OCI-LY7 (cell line): ENCODE results near the gene CHRNA7. TPM values are rescaled to one million over a fixed set of nuclear protein-coding genes. Genes with fewer than 3 reads are reported as not detected.

ENCODE experiments used
- BruUV-seq: library from RNA; stranded (reverse); fragments of 400-500 nt; replicated peaks from 2 replicates; lab custom pipeline; 2021; lab: Mats Ljungman, UMichigan
- CTCF ChIA-PET: fragments of 300-600 bp; sonication (Branson Sonifier 250); formaldehyde crosslinking; loops from one replicate; lab custom pipeline; 2022; ENCODE audit warnings: antibody characterized with exemption; ENCODE audit not compliant: unreplicated experiment; lab: Charles Lee
- POLR2A ChIA-PET: fragments of 300-600 bp; sonication (Branson Sonifier 250); formaldehyde crosslinking; loops from one replicate; lab custom pipeline; 2022; ENCODE audit warnings: antibody characterized with exemption; lab: Charles Lee
- DNase-seq: peaks from one replicate; pipeline ENCODE4 v3.0.0-alpha.2; 2015; ENCODE audit warnings: low spot score
- H2AFZ ChIP-seq: fragments of 200-600 bp; sonication (generic), shearing (Covaris generic); 2 replicates; pipeline ENCODE4 v1.6.1; 2014; ENCODE audit warnings: mild to moderate bottlenecking, antibody characterized with exemption, low read length, moderate library complexity
- H3K27ac ChIP-seq: fragments of 200-600 bp; sonication (generic); 2 replicates; pipeline ENCODE4 v1.5.1; 2014; ENCODE audit warnings: mixed run types, low read depth, mild to moderate bottlenecking, moderate library complexity, low read length, inconsistent platforms; ENCODE audit not compliant: poor library complexity, severe bottlenecking
- H3K36me3 ChIP-seq: fragments of 200-600 bp; sonication (generic); 2 replicates; pipeline ENCODE4 v1.6.1; 2014; ENCODE audit warnings: mild to moderate bottlenecking, antibody characterized with exemption, low read length, moderate library complexity, mixed read lengths; ENCODE audit not compliant: insufficient read depth
- H3K4me1 ChIP-seq: fragments of 200-600 bp; sonication (generic); 2 replicates; pipeline ENCODE4 v1.5.1; 2014; ENCODE audit warnings: mild to moderate bottlenecking, low read length; ENCODE audit not compliant: insufficient read depth, poor library complexity, severe bottlenecking
- H3K4me2 ChIP-seq: fragments of 200-600 bp; sonication (generic); 2 replicates; pipeline ENCODE4 v1.6.1; 2014; ENCODE audit warnings: mild to moderate bottlenecking, low read length
- H3K4me3 ChIP-seq: fragments of 200-600 bp; sonication (generic); 2 replicates; pipeline ENCODE4 v1.5.1; 2014; ENCODE audit warnings: mild to moderate bottlenecking, low read depth, low read length; ENCODE audit not compliant: poor library complexity, severe bottlenecking
- H3K79me2 ChIP-seq: fragments of 200-600 bp; sonication (generic); 2 replicates; pipeline ENCODE4 v1.6.1; 2016; ENCODE audit warnings: low read depth, mild to moderate bottlenecking, low read length, moderate library complexity, mixed read lengths; ENCODE audit not compliant: insufficient read depth
- H3K9me2 ChIP-seq: fragments of 200-600 bp; sonication (generic); 2 replicates; pipeline ENCODE4 v1.6.1; 2016; ENCODE audit warnings: mild to moderate bottlenecking, low read length, mixed read lengths; ENCODE audit not compliant: insufficient read depth
- H3K9me3 ChIP-seq: fragments of 200-600 bp; sonication (generic); 2 replicates; pipeline ENCODE4 v1.6.1; 2014; ENCODE audit warnings: mild to moderate bottlenecking, mixed run types, low read length, mixed read lengths
- H4K20me1 ChIP-seq: fragments of 200-600 bp; sonication (generic); 2 replicates; pipeline ENCODE4 v1.6.1; 2014; ENCODE audit warnings: mild to moderate bottlenecking, antibody characterized with exemption, low read length, moderate library complexity, mixed read lengths; ENCODE audit not compliant: insufficient read depth
- EZH2phosphoT487 ChIP-seq: fragments of 200-600 bp; sonication (generic); IDR thresholded peaks from 2 replicates; pipeline ENCODE4 v1.6.1; 2018; ENCODE audit warnings: low read depth, borderline replicate concordance, mild to moderate bottlenecking, mixed run types, antibody characterized with exemption, low read length, moderate library complexity, mixed read lengths
- intact Hi-C: fragments of 100-400 bp; cut with micrococcal nuclease; formaldehyde crosslinking; loops from one replicate; pipeline ENCODE4 v1.10.0; 2022; ENCODE audit not compliant: unreplicated experiment
- total RNA-seq, 2 experiments: library from RNA; depleted of rRNA in 1 of 2; stranded (reverse); fragments of >200 nt in 1 of 2; shearing (Covaris generic) in 1 of 2; gene quantifications; 2 replicates each; pipeline ENCODE4 v1.2.3, GENCODE V29; 2014 to 2022
- TF ChIP-seq, protein P1 (sequence below): fragments of 200-600 bp; sonication (generic); conservative IDR thresholded peaks from 2 replicates; pipeline ENCODE4 v1.5.1; 2014; ENCODE audit warnings: mild to moderate bottlenecking, antibody characterized with exemption, low read length, moderate library complexity, mixed read lengths

Gene CHRNA7
- total RNA-seq, 2 experiments from 2014 or later: not detected

DNA sequence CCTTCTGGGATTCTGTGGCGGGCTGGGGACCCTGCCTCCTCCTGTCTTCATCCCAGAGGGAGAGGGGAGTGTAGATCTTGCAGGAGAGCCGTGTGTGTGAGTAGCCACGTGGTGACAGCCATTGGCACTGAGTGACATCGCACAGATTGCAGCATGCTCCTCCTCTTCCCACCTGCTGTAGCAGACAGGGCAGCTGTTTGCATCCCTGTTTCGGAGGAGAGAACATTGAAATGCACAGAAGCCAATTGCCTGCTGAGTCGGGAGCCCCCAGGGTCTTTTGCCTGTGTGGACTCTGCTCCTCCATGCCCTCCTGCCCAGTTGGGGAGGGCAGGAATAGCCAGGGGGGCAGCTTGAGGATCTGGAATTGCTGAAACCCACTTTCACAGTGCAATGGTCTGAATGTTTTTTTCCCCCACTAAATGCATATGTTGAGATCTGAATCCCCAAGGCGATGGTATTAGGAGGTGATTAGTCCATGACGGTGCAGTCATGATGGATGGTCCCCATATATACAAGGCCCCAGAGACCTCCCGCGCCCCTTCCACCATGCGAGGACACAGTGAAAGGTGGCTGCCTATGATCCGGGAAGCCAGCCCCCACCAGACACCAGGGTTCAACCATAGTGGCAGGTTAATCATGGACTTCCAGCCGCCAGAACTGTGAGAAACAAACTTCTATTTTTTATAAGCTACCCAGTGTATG lies 66.8 kb downstream of the CHRNA7 start:
- Histone ChIP-seq H3K9me2 (no peaks in the 10 kb centered on the region), H2AFZ (no peak overlapping the region), H3K36me3 (no peaks in the 10 kb centered on the region), H3K79me2 (no peaks in the 10 kb centered on the region), H4K20me1 (no peaks in the 10 kb centered on the region), H3K4me2 (no peak overlapping the region), H3K4me1 (no peaks in the 10 kb centered on the region), H3K27ac (no peak overlapping the region), H3K4me3 (no peak overlapping the region), H3K9me3 (no peaks in the 10 kb centered on the region)
- no peak for DNase-seq
- POLR2A ChIA-PET: interaction anchor here (0.5 to 0.7 kb wide), 3 partner anchors 9 to 739 kb away, joined by 3 read pairs; no protein-coding TSS in a partner anchor
- intact Hi-C loops: no loop called here
- CTCF ChIA-PET: no interaction called here
- no TSS peak for BruUV-seq
- TF ChIP-seq, protein P1, sequence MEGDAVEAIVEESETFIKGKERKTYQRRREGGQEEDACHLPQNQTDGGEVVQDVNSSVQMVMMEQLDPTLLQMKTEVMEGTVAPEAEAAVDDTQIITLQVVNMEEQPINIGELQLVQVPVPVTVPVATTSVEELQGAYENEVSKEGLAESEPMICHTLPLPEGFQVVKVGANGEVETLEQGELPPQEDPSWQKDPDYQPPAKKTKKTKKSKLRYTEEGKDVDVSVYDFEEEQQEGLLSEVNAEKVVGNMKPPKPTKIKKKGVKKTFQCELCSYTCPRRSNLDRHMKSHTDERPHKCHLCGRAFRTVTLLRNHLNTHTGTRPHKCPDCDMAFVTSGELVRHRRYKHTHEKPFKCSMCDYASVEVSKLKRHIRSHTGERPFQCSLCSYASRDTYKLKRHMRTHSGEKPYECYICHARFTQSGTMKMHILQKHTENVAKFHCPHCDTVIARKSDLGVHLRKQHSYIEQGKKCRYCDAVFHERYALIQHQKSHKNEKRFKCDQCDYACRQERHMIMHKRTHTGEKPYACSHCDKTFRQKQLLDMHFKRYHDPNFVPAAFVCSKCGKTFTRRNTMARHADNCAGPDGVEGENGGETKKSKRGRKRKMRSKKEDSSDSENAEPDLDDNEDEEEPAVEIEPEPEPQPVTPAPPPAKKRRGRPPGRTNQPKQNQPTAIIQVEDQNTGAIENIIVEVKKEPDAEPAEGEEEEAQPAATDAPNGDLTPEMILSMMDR: no peak
- TF ChIP-seq EZH2phosphoT487: no peak

DNA sequence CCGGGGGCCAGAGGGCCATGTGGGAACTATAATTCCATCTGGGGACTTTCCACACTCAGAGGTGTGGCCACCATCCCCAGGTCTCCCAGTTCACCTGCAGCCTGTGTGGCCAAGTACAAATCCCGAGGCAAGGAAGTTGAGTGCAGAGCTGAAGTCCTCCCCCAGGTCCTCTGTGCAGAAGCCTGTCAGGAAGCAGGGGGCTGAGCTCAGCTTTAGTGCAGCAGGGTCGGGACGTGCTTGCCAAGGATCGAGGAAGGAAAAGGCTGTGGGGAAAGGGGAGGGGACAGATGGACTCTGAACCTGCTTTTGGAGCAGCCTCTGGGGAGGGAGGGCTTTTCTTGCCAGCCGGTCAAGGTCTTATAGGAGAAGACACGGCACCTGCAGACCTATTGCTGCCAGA lies 67.7 kb downstream of the CHRNA7 start:
- intact Hi-C loops: no loop called here
- Histone ChIP-seq H3K9me3 (no peaks in the 10 kb centered on the region), H3K27ac (no peak overlapping the region), H3K4me3 (no peak overlapping the region), H4K20me1 (no peaks in the 10 kb centered on the region), H3K9me2 (no peaks in the 10 kb centered on the region), H3K36me3 (no peaks in the 10 kb centered on the region), H2AFZ (no peak overlapping the region), H3K79me2 (no peaks in the 10 kb centered on the region), H3K4me1 (no peaks in the 10 kb centered on the region), H3K4me2 (no peak overlapping the region)
- BruUV-seq: no TSS peak
- CTCF ChIA-PET: no interaction called here
- TF ChIP-seq EZH2phosphoT487: no peak
- TF ChIP-seq, protein P1: no peak
- no peak for DNase-seq
- POLR2A ChIA-PET: no interaction called here

- no peaks in the 10 kb centered on the region for H3K36me3 ChIP-seq
- H2AFZ ChIP-seq: no peak overlapping the region
- no peaks in the 10 kb centered on the region for H4K20me1 ChIP-seq
- POLR2A ChIA-PET: interaction anchor here (1.7 kb wide), 1 partner anchor 8 kb away, joined by 9 read pairs; no protein-coding TSS in a partner anchor
- no peak overlapping the region for H3K4me2 ChIP-seq
- no peak for DNase-seq
- no peaks in the 10 kb centered on the region for H3K9me3 ChIP-seq
- no peaks in the 10 kb centered on the region for H3K4me1 ChIP-seq
- intact Hi-C loops: no loop called here
- CTCF ChIA-PET: no interaction called here
- no peaks in the 10 kb centered on the region for H3K9me2 ChIP-seq
- BruUV-seq: no TSS peak
- H3K79me2 ChIP-seq: no peaks in the 10 kb centered on the region
- TF ChIP-seq EZH2phosphoT487: no peak
- TF ChIP-seq, protein P1: no peak
- no peak overlapping the region for H3K27ac ChIP-seq
- no peak overlapping the region for H3K4me3 ChIP-seq
Observed at GRCh38 chr15:32099097-32099785, 68.9 kb downstream of the CHRNA7 start.
